ENCODE measurements around the gene TMEM52B.

TMEM52B gene

GRCh38 chr12:10179776-10180181 lies 947 bp downstream of the TMEM52B start:
- Histone ChIP-seq H3K79me2 (ENCODE audit: insufficient read depth, low read length) (no peaks in the 10 kb centered on the region), H3K9ac (ENCODE audit: low read depth, low read length, poor library complexity, severe bottlenecking) (no peak overlapping the region), H3F3A (ENCODE audit: low read depth) (no peaks in the 10 kb centered on the region), H3K9me3 (ENCODE audit: insufficient read depth, low read depth, low read length) (no peaks in the 10 kb centered on the region), H3K36me3 (ENCODE audit: insufficient read depth, low read length) (no peaks in the 10 kb centered on the region), H3K4me3 (ENCODE audit: low read length, poor library complexity, severe bottlenecking) (no peak overlapping the region), H3K4me2 (ENCODE audit: low read depth, low read length, poor library complexity, severe bottlenecking) (no peak overlapping the region), H3K9me2 (replicated peaks; ENCODE audit: low read depth, low read length) (no peaks in the 10 kb centered on the region), H3K27me3 (ENCODE audit: insufficient read depth, low read length, poor library complexity, severe bottlenecking) (no peaks in the 10 kb centered on the region), H4K20me1 (ENCODE audit: insufficient read depth, low read length, poor library complexity, severe bottlenecking) (no peaks in the 10 kb centered on the region), H3K4me1 (ENCODE audit: insufficient read depth, low read length, poor library complexity, severe bottlenecking) (no peaks in the 10 kb centered on the region), H2AFZ (ENCODE audit: low read length) (no peak overlapping the region)
- TF ChIP-seq EZH2phosphoT487 (IDR thresholded peaks at IDR 0.05; ENCODE audit: borderline replicate concordance) (no peak), CTCF (conservative IDR thresholded peaks at IDR 0.05; ENCODE audit: low read length) (no peak)

- no peaks in the 10 kb centered on the region for H3F3A ChIP-seq (ENCODE audit: low read depth)
- H4K20me1 ChIP-seq (ENCODE audit: insufficient read depth, low read length, poor library complexity, severe bottlenecking) = no peaks in the 10 kb centered on the region
- H3K9me2 ChIP-seq (replicated peaks; ENCODE audit: low read depth, low read length) = no peaks in the 10 kb centered on the region
- no peak overlapping the region for H2AFZ ChIP-seq (ENCODE audit: low read length)
- H3K27me3 ChIP-seq (ENCODE audit: insufficient read depth, low read length, poor library complexity, severe bottlenecking) = no peaks in the 10 kb centered on the region
- no peaks in the 10 kb centered on the region for H3K4me1 ChIP-seq (ENCODE audit: insufficient read depth, low read length, poor library complexity, severe bottlenecking)
- H3K9ac ChIP-seq (ENCODE audit: low read depth, low read length, poor library complexity, severe bottlenecking) = no peak overlapping the region
- no peaks in the 10 kb centered on the region for H3K9me3 ChIP-seq (ENCODE audit: insufficient read depth, low read depth, low read length)
- H3K36me3 ChIP-seq (ENCODE audit: insufficient read depth, low read length) = no peaks in the 10 kb centered on the region
- TF ChIP-seq CTCF (conservative IDR thresholded peaks at IDR 0.05; ENCODE audit: low read length) (no peak), EZH2phosphoT487 (IDR thresholded peaks at IDR 0.05; ENCODE audit: borderline replicate concordance) (no peak)
- no peak overlapping the region for H3K4me3 ChIP-seq (ENCODE audit: low read length, poor library complexity, severe bottlenecking)
- H3K79me2 ChIP-seq (ENCODE audit: insufficient read depth, low read length) = no peaks in the 10 kb centered on the region
- no peak overlapping the region for H3K4me2 ChIP-seq (ENCODE audit: low read depth, low read length, poor library complexity, severe bottlenecking)
Observed at GRCh38 chr12:10182354-10183049, 3.7 kb downstream of the TMEM52B start.

- H3K4me3 ChIP-seq (ENCODE audit: low read length, poor library complexity, severe bottlenecking) = no peak overlapping the region
- no peaks in the 10 kb centered on the region for H3K9me3 ChIP-seq (ENCODE audit: insufficient read depth, low read depth, low read length)
- H3K9me2 ChIP-seq (replicated peaks; ENCODE audit: low read depth, low read length) = no peaks in the 10 kb centered on the region
- H3K4me1 ChIP-seq (ENCODE audit: insufficient read depth, low read length, poor library complexity, severe bottlenecking) = no peaks in the 10 kb centered on the region
- TF ChIP-seq EZH2phosphoT487 (IDR thresholded peaks at IDR 0.05; ENCODE audit: borderline replicate concordance) (no peak), CTCF (conservative IDR thresholded peaks at IDR 0.05; ENCODE audit: low read length) (no peak)
- H3K9ac ChIP-seq (ENCODE audit: low read depth, low read length, poor library complexity, severe bottlenecking) = no peak overlapping the region
- no peaks in the 10 kb centered on the region for H3K36me3 ChIP-seq (ENCODE audit: insufficient read depth, low read length)
- H3F3A ChIP-seq (ENCODE audit: low read depth) = no peaks in the 10 kb centered on the region
- H2AFZ ChIP-seq (ENCODE audit: low read length) = no peak overlapping the region
- H3K27me3 ChIP-seq (ENCODE audit: insufficient read depth, low read length, poor library complexity, severe bottlenecking) = no peaks in the 10 kb centered on the region
- no peaks in the 10 kb centered on the region for H3K79me2 ChIP-seq (ENCODE audit: insufficient read depth, low read length)
- H3K4me2 ChIP-seq (ENCODE audit: low read depth, low read length, poor library complexity, severe bottlenecking) = no peak overlapping the region
- H4K20me1 ChIP-seq (ENCODE audit: insufficient read depth, low read length, poor library complexity, severe bottlenecking) = no peaks in the 10 kb centered on the region
Observed at GRCh38 chr12:10184261-10184843, 5.5 kb downstream of the TMEM52B start.
